HG02678 (cell line): ENCODE measurements around the gene KLHL1.
"Not testable (repeated sequence)": the region's sequence is repeated elsewhere in the genome, so short reads cannot be mapped to it uniquely, and the experiment has no call there.

ENCODE experiments used
- ATAC-seq: cut with Tn5 transposase; IDR thresholded peaks from one replicate; pipeline ENCODE4 v1.9.1; 2021; ENCODE audit warnings: mild to moderate bottlenecking, moderate library complexity; ENCODE audit not compliant: unreplicated experiment

The KLHL1 gene

DNA sequence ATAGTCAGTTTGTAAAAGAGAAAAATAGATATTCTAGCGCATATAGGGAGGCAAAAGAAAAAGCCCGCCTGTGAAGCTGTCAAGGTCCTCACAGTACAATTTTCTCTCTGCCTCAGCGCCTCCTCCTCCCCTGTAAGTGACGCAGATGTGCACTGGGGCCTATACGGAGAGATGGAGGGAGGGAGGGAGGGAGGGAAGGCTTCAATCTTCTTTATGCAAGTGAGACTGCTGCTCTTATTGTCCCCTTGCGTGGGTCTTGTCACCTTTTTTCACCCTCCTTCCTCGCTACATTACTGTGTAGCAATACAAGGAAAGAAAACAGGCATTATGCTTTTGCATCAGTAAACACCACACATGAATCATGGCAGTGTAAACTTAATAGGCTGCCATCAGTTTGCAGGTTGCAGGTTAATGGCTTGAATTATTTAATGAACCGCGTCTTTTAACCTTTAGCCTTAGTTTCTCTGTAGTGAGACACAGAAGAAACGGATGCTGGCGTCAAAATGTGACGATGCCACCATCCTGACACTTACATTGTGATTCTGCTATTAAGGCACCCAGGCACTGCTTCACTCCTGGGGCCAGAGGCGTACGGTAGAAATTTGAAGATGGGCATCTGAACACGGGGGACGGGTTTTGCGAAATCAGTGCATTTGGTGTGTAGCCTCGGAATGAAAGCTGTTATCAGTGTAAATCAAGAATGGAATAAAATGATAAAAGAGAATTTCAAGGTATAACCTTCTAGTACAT is at the start of gene KLHL1:
KLHL1 (minus strand) TSS at position 97 of the 750 bp plus-strand sequence. CDS start 753 bp downstream, outside the sequence.
- no peak for ATAC-seq

DNA sequence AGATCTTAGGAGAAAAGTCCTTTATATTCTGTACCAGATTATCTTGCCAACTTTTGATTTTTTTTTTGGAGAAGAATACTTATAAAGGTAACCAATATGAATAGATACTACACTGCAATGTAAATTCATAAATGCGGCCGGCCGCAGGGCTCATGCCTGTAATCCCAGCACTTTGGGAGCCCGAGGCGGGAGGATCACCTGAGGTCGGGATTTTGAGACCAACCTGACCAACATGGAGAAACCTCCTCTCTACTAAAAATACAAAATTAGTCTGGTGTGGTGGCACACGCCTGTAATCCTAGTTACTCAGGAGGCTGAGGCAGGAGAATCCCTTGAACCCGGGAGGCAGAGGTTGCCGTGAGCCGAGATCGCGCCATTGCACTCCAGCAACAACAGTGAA is 34.4 kb upstream of the KLHL1 start:
- ATAC-seq = not testable (repeated sequence)

DNA sequence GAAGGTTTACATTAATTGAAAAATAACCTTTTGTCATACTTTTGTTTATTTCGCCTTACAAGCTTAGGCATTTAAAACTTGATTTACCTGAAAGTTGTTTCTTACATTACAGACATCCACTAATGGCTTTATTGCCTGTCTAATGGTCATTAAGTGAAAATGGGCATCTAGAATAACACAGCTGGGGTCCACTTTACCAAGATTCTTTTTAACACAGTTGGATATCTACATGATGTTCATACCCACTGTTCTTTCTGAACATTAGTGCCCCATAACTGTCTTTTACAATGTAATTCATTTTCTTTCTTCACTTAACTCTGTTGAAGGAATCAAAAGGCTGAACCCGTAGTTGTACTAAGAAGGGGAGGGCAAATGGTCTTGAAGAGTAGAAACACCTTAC is 19.8 kb upstream of the KLHL1 start:
- no peak for ATAC-seq

GRCh38 chr13:70125693-70126092 is 17.4 kb upstream of the KLHL1 start:
- no peak for ATAC-seq

GRCh38 chr13:70117338-70117905 is 9.2 kb upstream of the KLHL1 start:
- ATAC-seq = no peak

- ATAC-seq = no peak
Observed at GRCh38 chr13:70107498-70108281, 562 bp downstream of the KLHL1 start, which contains the start of gene ATXN8OS. TSS of gene ATXN8OS (plus strand) at chr13:70107826.

DNA sequence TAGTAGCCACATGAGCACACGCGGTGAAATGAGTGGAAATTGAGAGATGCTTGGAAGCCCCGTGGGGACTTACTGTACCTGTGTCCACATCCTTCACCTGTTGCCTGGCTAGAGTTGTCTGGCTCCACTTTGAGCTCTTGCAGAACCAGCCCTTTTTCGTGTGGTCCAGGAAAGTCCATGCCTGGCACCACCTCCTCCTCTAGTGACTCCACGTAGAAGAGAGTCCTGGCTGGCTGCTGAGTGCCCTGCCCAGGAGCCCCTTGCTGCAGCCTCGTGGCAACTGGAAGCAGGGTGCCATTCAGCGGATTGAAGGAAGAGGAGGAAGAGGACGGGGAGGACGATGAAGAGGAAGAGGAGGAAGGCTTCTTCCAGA is 1.1 kb downstream of the KLHL1 start:
- no peak for ATAC-seq

GRCh38 chr13:70104481-70104880 is 3.8 kb downstream of the KLHL1 start:
- ATAC-seq = no peak

- no peak for ATAC-seq
Observed at GRCh38 chr13:70098669-70099068, 9.6 kb downstream of the KLHL1 start.

DNA sequence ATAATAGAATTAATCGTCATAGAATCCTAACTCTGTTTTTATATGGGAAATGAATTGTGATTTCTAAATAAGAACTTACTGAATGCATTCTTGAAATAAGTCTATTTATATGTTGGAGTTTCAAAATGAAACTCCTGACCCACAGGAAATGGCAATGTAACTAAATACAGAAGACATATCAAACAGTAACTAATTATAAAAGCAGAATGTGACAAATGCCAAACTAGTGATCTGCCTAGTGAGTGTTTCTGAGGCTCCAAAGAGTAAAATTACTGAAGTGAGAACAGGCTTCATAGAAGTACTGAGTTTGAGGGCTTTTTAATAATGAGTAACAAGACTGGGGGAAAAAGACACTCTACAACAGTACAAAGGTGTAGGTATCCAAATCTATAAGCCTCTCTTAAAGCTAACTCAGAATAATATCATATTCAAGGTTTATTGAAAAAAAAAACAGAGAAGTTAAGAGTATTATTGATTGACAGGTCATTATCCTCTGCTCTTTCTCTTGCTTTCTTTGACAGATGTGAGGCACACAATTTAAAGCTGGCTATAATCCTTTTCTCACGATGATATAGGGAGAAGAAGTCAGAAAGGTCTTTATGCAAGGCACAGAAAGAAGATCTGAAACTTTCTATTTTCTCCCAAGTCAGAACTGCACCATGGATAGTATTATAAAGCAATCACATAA is 18.1 kb downstream of the KLHL1 start:
- peak; percentile 82 for ATAC-seq

GRCh38 chr13:70088926-70089325 is 19.3 kb downstream of the KLHL1 start:
- ATAC-seq = no peak

DNA sequence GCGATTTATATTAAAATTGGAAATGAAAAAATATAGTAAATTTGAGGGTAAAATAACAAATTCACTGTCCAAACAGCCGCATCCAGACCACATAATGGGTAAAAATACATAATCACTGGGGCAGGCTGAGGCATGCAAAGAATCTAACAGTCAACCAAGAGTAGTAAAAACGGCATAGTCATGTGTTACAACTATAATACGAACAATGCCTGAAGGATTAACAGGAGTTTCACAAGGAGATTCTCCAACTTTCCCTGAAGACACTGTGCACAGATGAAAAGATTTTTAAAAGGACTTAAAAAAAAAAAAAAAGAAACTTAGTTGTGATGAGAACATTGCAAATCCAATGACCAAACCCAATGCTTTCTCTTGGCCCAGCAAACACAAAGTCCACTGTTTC is 21.0 kb downstream of the KLHL1 start:
- ATAC-seq = no peak

- ATAC-seq = no peak
Observed at GRCh38 chr13:70080012-70080411, 28.2 kb downstream of the KLHL1 start.

GRCh38 chr13:70054572-70054971 is 53.7 kb downstream of the KLHL1 start:
- no peak for ATAC-seq

DNA sequence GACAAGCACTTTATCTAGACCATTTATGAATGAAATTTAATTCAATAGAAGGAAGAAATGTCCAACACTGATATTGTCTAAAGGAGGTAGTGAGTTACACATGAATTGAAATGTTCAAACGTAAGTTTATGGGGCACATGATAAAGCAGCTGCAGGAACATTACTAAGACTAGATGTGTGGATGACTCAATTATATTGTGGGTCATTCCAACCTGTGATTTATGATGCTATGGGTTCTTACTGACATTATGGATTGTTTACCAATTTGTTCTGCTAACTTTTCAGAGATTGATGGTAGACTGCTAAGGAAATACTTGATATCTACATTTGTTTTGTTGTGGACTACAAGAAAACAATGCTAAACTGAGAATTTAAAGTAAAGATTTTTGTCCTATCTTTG is 56.7 kb downstream of the KLHL1 start:
- no peak for ATAC-seq

DNA sequence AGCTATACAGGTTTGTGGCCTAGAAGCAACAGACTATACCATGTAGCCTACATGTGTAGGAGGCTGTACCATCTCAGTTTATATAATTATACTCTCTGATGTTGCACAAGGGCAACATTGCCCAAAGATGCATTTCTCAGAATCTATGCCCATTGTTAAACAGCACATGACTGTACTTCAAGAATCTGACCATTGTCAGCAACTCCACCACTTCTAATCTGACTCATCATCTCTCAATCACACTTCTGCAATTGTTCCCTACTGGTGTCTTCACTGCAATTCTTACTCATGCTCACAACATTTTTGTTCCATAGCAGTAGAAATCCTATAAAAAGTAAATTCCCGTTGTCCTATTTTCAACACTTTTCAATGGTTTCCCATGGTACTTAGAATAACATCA is 64.6 kb downstream of the KLHL1 start:
- ATAC-seq = peak; percentile 76

- ATAC-seq = peak; percentile 61
Observed at GRCh38 chr13:70042193-70042592, 66.1 kb downstream of the KLHL1 start.

DNA sequence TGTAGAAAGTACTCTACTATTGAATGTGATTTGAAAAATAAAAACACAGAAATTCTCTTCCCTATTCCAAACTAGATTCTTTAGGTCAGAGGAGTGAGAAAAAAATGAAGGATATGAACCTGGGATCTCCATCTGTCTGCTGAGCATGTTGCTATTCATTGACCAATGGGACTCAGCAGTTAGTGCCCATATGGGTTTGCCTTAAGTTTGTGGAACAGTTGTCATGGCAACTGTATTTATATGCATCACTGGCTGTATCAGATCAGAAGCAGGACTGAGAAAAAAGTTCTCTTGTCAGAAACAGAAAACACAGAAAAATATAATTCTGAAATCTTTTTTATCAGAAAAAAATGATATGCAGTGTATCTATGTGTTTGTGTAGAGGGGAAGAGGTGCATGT is 74.0 kb downstream of the KLHL1 start:
- no peak for ATAC-seq

GRCh38 chr13:70027551-70027950 is 80.7 kb downstream of the KLHL1 start:
- ATAC-seq = no peak

DNA sequence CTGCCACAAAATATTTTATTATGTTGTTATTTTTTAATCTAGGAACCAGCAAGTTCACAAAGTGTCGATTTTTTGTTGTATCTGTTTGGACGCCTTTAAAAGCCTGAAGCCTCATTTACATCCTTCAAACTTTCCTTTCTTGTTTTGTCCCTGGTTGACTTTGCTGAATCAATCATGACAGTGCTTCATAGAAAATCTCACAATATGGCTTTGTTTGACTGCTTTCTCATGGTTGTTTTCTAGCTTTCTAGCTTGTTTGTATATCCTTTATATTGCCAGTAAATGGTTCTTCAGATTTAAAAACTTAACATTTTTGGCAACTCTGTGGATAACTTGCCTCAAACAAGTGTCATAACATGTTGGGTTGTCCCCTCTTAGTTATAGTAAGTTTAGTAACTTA is 84.7 kb downstream of the KLHL1 start:
- no peak for ATAC-seq

GRCh38 chr13:70022646-70023045 is 85.6 kb downstream of the KLHL1 start:
- no peak for ATAC-seq
